GM06990 (cell line): Measurements from ENCODE around the gene UBE3B.

Experiments used
- DNase-seq: peaks from one replicate; pipeline ENCODE4 v3.0.0-alpha.2; 2011; ENCODE audit not compliant: insufficient read length; ENCODE audit errors: extremely low read depth
- H3K27me3 ChIP-seq: replicated peaks from 2 replicates; pipeline ENCODE4 v1.6.0; 2011; ENCODE audit warnings: low read length; ENCODE audit not compliant: control insufficient read depth, insufficient read depth
- H3K36me3 ChIP-seq: 2 replicates; pipeline ENCODE4 v1.5.1; 2011; ENCODE audit warnings: low read length; ENCODE audit not compliant: control insufficient read depth, insufficient read depth
- H3K4me3 ChIP-seq: replicated peaks from 2 replicates; pipeline ENCODE4 v1.5.1; 2011; ENCODE audit warnings: low read depth, mild to moderate bottlenecking, control low read depth, low read length
- CTCF ChIP-seq: IDR thresholded peaks from 2 replicates; pipeline ENCODE4 v1.5.1; 2011; ENCODE audit warnings: low read length, control low read depth, mild to moderate bottlenecking, inconsistent platforms; ENCODE audit not compliant: insufficient read depth, poor library complexity, severe bottlenecking

UBE3B gene

GRCh38 chr12:109455706-109456105 lies 21.7 kb upstream of the UBE3B start:
- Histone ChIP-seq H3K27me3 (no peaks in the 10 kb centered on the region), H3K4me3 (no peak overlapping the region), H3K36me3 (peaks cover 20% of the 10 kb centered on the region)
- no peak for TF ChIP-seq CTCF
- no peak for DNase-seq

- no peak for TF ChIP-seq CTCF
- Histone ChIP-seq H3K36me3 (peaks cover 15% of the 10 kb centered on the region), H3K27me3 (no peaks in the 10 kb centered on the region), H3K4me3 (no peak overlapping the region)
- no peak for DNase-seq
These were observed 19.3 kb upstream of the UBE3B start for GRCh38 chr12:109458086-109458485.

GRCh38 chr12:109458771-109459208 lies 18.6 kb upstream of the UBE3B start:
- TF ChIP-seq CTCF = no peak
- DNase-seq = no peak

GRCh38 chr12:109459247-109459646 lies 18.2 kb upstream of the UBE3B start:
- no peak overlapping the region for H3K4me3 ChIP-seq
- DNase-seq = no peak
- H3K27me3 ChIP-seq = no peaks in the 10 kb centered on the region
- TF ChIP-seq CTCF = no peak
- peaks cover 17% of the 10 kb centered on the region for H3K36me3 ChIP-seq

More at GRCh38 chr12:109458771-109459208, 18.6 kb upstream of the UBE3B start:
- Histone ChIP-seq H3K27me3 (no peaks in the 10 kb centered on the region), H3K36me3 (peaks cover 17% of the 10 kb centered on the region), H3K4me3 (no peak overlapping the region)

GRCh38 chr12:109460538-109460937 lies 16.9 kb upstream of the UBE3B start:
- peaks cover 17% of the 10 kb centered on the region for H3K36me3 ChIP-seq
- H3K27me3 ChIP-seq = no peaks in the 10 kb centered on the region
- no peak for DNase-seq
- no peak for TF ChIP-seq CTCF
- no peak overlapping the region for H3K4me3 ChIP-seq
